Neuron (in vitro differentiated cells): Measurements from ENCODE around the gene SELL.
"Not testable (repeated sequence)": the region's sequence is repeated elsewhere in the genome, so short reads cannot be mapped to it uniquely, and the experiment has no call there.

Experiments used
- H2AFZ ChIP-seq: one replicate; pipeline ENCODE4 v1.6.1; 2013; ENCODE audit warnings: low read depth, mild to moderate bottlenecking, inconsistent platforms, low read length, moderate library complexity
- H3K27me3 ChIP-seq: one replicate; pipeline ENCODE4 v1.6.1; 2013; ENCODE audit warnings: low read length; ENCODE audit not compliant: insufficient read depth
- H3K36me3 ChIP-seq: one replicate; pipeline ENCODE4 v1.6.1; 2013; ENCODE audit warnings: low read length; ENCODE audit not compliant: insufficient read depth
- H3K4me1 ChIP-seq: one replicate; pipeline ENCODE4 v1.6.1; 2013; ENCODE audit warnings: low read length; ENCODE audit not compliant: insufficient read depth
- H3K4me3 ChIP-seq: 2 replicates; pipeline ENCODE4 v1.5.1; 2013; ENCODE audit warnings: mild to moderate bottlenecking, low read length, moderate library complexity
- H3K9me3 ChIP-seq: one replicate; pipeline ENCODE4 v1.6.1; 2013; ENCODE audit warnings: low read length

SELL gene

DNA sequence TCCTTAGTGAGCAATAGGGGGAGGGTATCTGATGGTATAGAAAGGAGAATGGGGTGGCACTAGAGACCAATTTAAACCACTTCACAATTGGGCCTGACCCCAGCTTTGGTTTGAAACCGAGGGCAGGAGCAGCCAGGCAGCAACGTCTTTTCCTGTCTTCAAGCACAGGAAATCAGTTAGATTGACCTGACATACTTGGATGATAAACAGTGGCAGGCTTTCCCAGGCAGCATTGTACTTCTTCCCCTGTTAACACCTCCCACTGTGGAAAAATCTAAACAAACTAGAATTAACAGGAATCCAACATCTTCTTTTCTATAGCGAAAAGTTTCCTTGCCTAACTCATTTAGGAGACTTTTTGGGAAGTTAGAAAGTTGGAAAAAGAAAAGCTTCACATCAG lies 40.6 kb downstream of the SELL start:
- no peaks in the 10 kb centered on the region for H3K36me3 ChIP-seq
- H2AFZ ChIP-seq, result no peak overlapping the region
- no peak overlapping the region for H3K4me3 ChIP-seq
- H3K9me3 ChIP-seq, result no peaks in the 10 kb centered on the region
- H3K4me1 ChIP-seq, result no peaks in the 10 kb centered on the region
- H3K27me3 ChIP-seq, result no peaks in the 10 kb centered on the region

DNA sequence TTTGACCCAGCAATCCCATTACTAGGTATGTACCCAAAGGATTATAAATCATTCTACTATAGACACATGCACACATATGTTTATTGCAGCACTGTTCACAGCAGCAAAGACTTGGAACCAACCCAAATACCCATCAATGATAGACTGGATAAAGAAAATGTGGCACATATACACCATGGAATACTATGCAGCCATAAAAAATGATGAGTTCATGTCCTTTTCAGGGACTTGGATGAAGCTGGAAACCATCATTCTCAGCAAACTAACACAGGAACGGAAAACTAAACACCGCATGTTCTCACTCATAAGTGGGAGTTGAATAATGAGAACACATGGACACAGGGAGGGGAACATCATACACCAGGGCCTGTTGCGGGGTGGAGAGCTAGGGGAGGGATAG lies 41.2 kb downstream of the SELL start:
- H3K27me3 ChIP-seq, H3K9me3 ChIP-seq, H3K4me1 ChIP-seq, H3K4me3 ChIP-seq, H3K36me3 ChIP-seq, H2AFZ ChIP-seq: not testable (repeated sequence)

- not testable (repeated sequence) for H3K4me3 ChIP-seq, H3K27me3 ChIP-seq, H3K9me3 ChIP-seq, H3K4me1 ChIP-seq, H3K36me3 ChIP-seq, H2AFZ ChIP-seq
Measured at GRCh38 chr1:169667699-169668596, 43.5 kb downstream of the SELL start.

DNA sequence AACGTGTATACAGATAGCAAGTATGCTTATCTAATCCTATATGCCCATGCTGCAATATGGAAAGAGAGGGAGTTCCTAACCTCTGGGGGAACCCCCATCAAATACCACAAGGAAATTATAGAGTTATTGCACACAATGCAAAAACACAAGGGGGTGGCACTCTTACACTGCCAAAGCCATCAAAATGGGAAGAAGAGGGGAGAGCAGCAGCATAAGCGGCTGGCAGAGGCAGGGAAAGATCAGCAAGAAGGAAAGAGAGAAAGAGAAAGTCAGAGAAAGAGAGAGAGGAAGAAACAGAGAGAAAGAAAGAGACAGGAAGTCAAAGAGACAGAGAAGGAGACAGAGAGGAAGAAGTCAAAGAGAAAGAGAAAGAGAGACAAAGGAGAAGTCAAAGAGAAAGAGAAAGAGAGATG lies 44.2 kb downstream of the SELL start:
- not testable (repeated sequence) for H3K27me3 ChIP-seq, H3K9me3 ChIP-seq, H3K4me3 ChIP-seq, H3K4me1 ChIP-seq, H3K36me3 ChIP-seq, H2AFZ ChIP-seq

- H2AFZ ChIP-seq, H3K36me3 ChIP-seq, H3K4me1 ChIP-seq, H3K27me3 ChIP-seq, H3K9me3 ChIP-seq, H3K4me3 ChIP-seq: not testable (repeated sequence)
Measured at GRCh38 chr1:169662680-169663079, 48.7 kb downstream of the SELL start.

GRCh38 chr1:169661066-169661465 lies 50.4 kb downstream of the SELL start:
- H3K36me3 ChIP-seq, H3K27me3 ChIP-seq, H2AFZ ChIP-seq, H3K9me3 ChIP-seq, H3K4me1 ChIP-seq, H3K4me3 ChIP-seq: not testable (repeated sequence)

DNA sequence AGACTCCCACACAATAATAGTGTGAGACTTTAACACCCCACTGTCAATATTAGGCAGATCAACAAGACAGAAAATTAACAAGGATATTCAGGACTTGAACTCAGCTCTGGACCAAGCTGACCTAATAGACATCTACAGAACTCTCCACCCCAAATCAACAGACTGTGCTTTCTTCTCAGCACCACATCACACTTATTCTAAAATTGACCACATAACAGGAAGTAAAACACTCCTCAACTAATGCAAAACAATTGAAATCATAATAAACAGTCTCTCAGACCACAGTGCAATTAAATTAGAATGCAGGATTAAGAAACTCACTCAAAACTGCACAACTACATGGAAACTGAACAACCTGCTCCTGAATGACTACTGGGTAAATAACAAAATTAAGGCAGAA lies 52.6 kb downstream of the SELL start:
- not testable (repeated sequence) for H3K4me1 ChIP-seq, H3K4me3 ChIP-seq, H2AFZ ChIP-seq, H3K36me3 ChIP-seq, H3K9me3 ChIP-seq, H3K27me3 ChIP-seq

- no peaks in the 10 kb centered on the region for H3K27me3 ChIP-seq
- no peaks in the 10 kb centered on the region for H3K9me3 ChIP-seq
- no peak overlapping the region for H3K4me3 ChIP-seq
- peaks cover 10% of the 10 kb centered on the region for H3K4me1 ChIP-seq
- no peaks in the 10 kb centered on the region for H3K36me3 ChIP-seq
- H2AFZ ChIP-seq, result no peak overlapping the region
Measured at GRCh38 chr1:169653873-169654272, 57.5 kb downstream of the SELL start.

GRCh38 chr1:169651035-169651434 lies 60.4 kb downstream of the SELL start:
- no peaks in the 10 kb centered on the region for H3K27me3 ChIP-seq

GRCh38 chr1:169650551-169650950 lies 60.9 kb downstream of the SELL start:
- Histone ChIP-seq H2AFZ (no peak overlapping the region), H3K36me3 (no peaks in the 10 kb centered on the region), H3K4me1 (peaks cover 10% of the 10 kb centered on the region), H3K4me3 (no peak overlapping the region), H3K9me3 (no peaks in the 10 kb centered on the region), H3K27me3 (no peaks in the 10 kb centered on the region)

More at GRCh38 chr1:169651035-169651434, 60.4 kb downstream of the SELL start:
- no peaks in the 10 kb centered on the region for H3K9me3 ChIP-seq
- no peak overlapping the region for H2AFZ ChIP-seq
- no peaks in the 10 kb centered on the region for H3K36me3 ChIP-seq
- H3K4me1 ChIP-seq, result peaks cover 10% of the 10 kb centered on the region
- no peak overlapping the region for H3K4me3 ChIP-seq

DNA sequence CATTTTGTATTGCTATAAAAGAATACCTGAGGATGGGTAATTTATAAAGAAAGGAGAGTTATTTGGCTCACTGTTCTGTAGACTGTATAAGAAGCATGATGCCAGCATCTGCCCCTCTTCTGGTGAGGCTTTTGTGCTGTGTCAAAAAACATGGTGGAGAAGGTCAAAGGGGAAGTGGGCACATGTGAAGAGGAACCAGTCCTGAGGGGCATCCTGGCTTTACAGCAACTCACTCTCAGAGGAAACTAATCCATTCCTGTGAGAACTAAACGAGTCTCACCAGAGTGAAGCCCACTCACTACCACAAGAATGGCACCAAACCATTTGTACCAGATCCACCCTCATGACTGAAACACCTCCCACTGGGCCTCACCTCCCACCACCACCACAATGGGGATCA lies 62.7 kb downstream of the SELL start:
- no peaks in the 10 kb centered on the region for H3K27me3 ChIP-seq
- H3K4me1 ChIP-seq, result peaks cover 10% of the 10 kb centered on the region
- H3K9me3 ChIP-seq, result no peaks in the 10 kb centered on the region
- no peak overlapping the region for H3K4me3 ChIP-seq
- H3K36me3 ChIP-seq, result no peaks in the 10 kb centered on the region
- H2AFZ ChIP-seq, result no peak overlapping the region

DNA sequence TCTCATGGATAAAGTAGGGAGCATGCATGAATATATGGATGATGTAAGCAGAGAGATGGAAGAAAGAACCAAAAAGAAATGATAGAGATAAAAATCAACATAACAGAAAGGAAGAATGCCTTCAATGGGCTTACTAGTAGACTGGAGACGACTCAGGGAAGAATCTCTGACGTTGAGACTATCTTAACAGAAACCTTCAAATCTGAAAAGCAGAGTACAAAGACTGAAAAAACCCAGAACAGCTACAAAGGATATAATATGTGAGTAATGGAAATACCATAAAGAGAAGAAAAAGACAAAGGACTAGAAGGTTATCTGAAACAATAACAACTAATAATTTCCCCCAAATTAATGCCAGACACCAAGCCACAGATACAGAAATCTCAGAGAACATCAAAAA lies 63.2 kb downstream of the SELL start:
- no peaks in the 10 kb centered on the region for H3K36me3 ChIP-seq
- H3K4me1 ChIP-seq, result peaks cover 10% of the 10 kb centered on the region
- no peak overlapping the region for H3K4me3 ChIP-seq

DNA sequence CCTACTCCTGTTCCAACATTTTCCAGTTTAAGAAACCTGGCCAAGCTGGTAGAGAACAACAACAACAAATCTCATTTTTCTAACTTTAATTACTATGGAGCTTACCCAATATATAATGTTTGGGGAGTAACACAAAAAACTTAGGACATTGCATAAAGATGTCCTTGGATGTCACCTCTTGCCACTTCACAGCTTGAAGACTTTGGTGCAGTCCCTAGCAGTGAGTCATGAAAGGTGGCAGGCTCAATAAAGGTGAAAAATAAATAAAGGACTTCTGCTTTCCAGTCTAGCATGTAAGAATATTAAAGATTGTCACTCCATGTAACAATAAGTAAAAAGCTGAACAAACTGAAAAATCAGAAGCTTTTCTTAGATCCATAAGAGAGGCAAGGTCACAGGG lies 63.9 kb downstream of the SELL start:
- Histone ChIP-seq H3K4me3 (no peak overlapping the region), H3K4me1 (peaks cover 10% of the 10 kb centered on the region), H3K36me3 (no peaks in the 10 kb centered on the region), H3K27me3 (no peaks in the 10 kb centered on the region), H3K9me3 (no peaks in the 10 kb centered on the region), H2AFZ (no peak overlapping the region)

More for the DNA sequence above, 63.2 kb downstream of the SELL start:
- Histone ChIP-seq H3K27me3 (no peaks in the 10 kb centered on the region), H3K9me3 (no peaks in the 10 kb centered on the region), H2AFZ (no peak overlapping the region)

DNA sequence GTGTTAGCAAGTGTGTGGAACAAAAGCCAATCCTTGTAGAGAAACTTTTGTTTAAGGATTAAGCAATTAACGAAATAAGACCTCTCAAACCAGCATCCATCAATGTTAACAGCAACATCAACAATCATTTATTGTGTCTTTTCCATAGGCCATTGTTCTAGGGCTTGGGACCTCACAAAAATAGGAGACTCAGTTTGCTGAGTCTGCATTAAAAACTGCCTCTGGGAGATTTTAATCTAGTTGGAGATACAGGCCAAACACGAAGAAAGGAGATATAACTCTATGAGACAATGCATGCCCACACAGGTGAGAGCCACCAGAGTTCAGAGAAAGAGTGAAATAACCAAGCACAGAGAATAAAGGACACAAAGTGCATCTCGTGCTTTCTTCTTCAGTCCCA lies 67.1 kb downstream of the SELL start:
- no peaks in the 10 kb centered on the region for H3K36me3 ChIP-seq
- H3K27me3 ChIP-seq, result no peaks in the 10 kb centered on the region

More for the DNA sequence above, 67.1 kb downstream of the SELL start:
- H3K4me1 ChIP-seq, result no peaks in the 10 kb centered on the region
- no peak overlapping the region for H2AFZ ChIP-seq
- H3K4me3 ChIP-seq, result no peak overlapping the region
- no peaks in the 10 kb centered on the region for H3K9me3 ChIP-seq
